GM12865 (cell line): ENCODE results near the gene MAP3K20.
A peak's percentile ranks its signal among the peaks of the same experiment; 100 is the strongest.
"Not testable (repeated sequence)": the region's sequence is repeated elsewhere in the genome, so short reads cannot be mapped to it uniquely, and the experiment has no call there.

ENCODE experiments used
- DNase-seq: peaks from one replicate; pipeline ENCODE4 v3.0.0; 2010; ENCODE audit warnings: low read depth
- H3K4me3 ChIP-seq: 2 replicates; pipeline ENCODE4 v1.5.1; 2011; ENCODE audit warnings: mild to moderate bottlenecking, low read depth, low read length, control low read depth
- CTCF ChIP-seq: IDR thresholded peaks from 2 replicates; pipeline ENCODE4 v1.5.1; 2011; ENCODE audit warnings: low read length, control low read depth, low read depth, inconsistent platforms; ENCODE audit not compliant: insufficient read depth; ENCODE audit errors: missing control alignments

MAP3K20 gene

GRCh38 chr2:173271135-173271534, 195.5 kb downstream of the MAP3K20 start:
- DNase-seq: no peak
- H3K4me3 ChIP-seq: no peak overlapping the region
- no peak for TF ChIP-seq CTCF

- no peak for DNase-seq
- no peak overlapping the region for H3K4me3 ChIP-seq
- TF ChIP-seq CTCF: no peak
These were observed 196.2 kb downstream of the MAP3K20 start for GRCh38 chr2:173271825-173272224.

GRCh38 chr2:173272849-173273248, 197.2 kb downstream of the MAP3K20 start:
- no peak for TF ChIP-seq CTCF
- DNase-seq: no peak
- no peak overlapping the region for H3K4me3 ChIP-seq

- TF ChIP-seq CTCF: no peak
- DNase-seq: peak; percentile 10
- no peak overlapping the region for H3K4me3 ChIP-seq
These were observed 203.3 kb downstream of the MAP3K20 start for GRCh38 chr2:173278794-173279526.

GRCh38 chr2:173279527-173279868, 203.9 kb downstream of the MAP3K20 start:
- no peak for DNase-seq
- no peak overlapping the region for H3K4me3 ChIP-seq
- no peak for TF ChIP-seq CTCF

- no peak for DNase-seq
- no peak for TF ChIP-seq CTCF
- H3K4me3 ChIP-seq: no peak overlapping the region
These were observed 205.2 kb downstream of the MAP3K20 start for GRCh38 chr2:173280853-173281252.

DNA sequence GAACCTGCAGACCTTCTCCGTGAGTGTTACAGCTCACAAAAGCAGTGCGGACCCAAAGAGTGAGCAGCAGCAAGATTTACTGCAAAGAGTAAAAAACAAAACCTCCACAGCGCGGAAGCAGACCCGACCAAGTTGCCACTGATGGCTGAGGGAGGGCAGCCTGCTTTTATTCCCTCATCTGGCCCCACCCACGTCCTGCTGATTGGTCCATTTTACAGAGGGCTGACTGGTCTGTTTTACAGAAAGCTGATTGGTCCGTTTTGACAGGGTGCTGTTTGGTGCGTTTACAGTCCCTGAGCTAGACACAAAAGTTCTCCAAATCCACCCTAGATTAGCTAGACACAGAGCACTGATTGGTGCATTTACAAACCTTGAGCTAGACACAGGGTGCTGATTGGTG, 206.3 kb downstream of the MAP3K20 start:
- not testable (repeated sequence) for DNase-seq

More for the DNA sequence above, 206.3 kb downstream of the MAP3K20 start:
- not testable (repeated sequence) for H3K4me3 ChIP-seq
